IPS-15b (cell line): Measurements from ENCODE around the gene ASIC1.

ENCODE experiments used
- H3K27me3 ChIP-seq: one replicate; pipeline ENCODE4 v1.6.1; 2013; ENCODE audit warnings: low read length; ENCODE audit not compliant: control insufficient read depth, insufficient read depth
- H3K36me3 ChIP-seq: one replicate; pipeline ENCODE4 v1.6.1; 2013; ENCODE audit warnings: low read length; ENCODE audit not compliant: control insufficient read depth, insufficient read depth
- H3K4me1 ChIP-seq: one replicate; pipeline ENCODE4 v1.6.1; 2013; ENCODE audit warnings: mild to moderate bottlenecking, low read length; ENCODE audit not compliant: control insufficient read depth, insufficient read depth
- H3K4me3 ChIP-seq: one replicate; pipeline ENCODE4 v1.5.1; 2013; ENCODE audit warnings: low read depth, low read length
- H3K9ac ChIP-seq: one replicate; pipeline ENCODE4 v1.6.1; 2013; ENCODE audit warnings: low read depth, mild to moderate bottlenecking, low read length
- H3K9me3 ChIP-seq: one replicate; pipeline ENCODE4 v1.6.1; 2013; ENCODE audit warnings: mild to moderate bottlenecking, low read length; ENCODE audit not compliant: control insufficient read depth, insufficient read depth

The ASIC1 gene

DNA sequence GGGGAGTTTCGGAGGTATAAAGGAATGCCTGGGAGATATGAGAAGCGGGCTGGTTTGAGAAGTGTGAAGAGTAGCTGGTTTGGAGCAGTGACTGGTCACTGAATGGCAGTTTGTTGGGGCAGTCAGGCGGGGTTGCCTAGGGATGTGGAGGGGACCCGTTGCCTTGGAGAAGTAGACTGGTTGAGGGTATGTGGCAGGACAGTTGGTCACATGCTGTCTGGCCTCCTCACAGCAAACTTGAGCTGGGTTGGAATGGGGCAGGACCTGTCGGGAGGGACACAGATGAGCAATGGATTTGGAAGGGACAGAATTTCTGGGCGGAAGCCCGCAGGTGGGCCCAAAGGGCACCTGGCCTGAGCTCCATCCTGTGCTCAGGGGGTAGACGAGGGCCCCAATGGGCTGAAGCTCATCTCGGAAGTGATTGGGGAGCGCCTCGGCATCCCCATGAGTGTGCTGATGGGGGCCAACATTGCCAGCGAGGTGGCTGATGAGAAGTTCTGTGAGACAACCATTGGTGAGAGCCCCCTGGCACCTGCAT lies 48.6 kb downstream of the ASIC1 start:
- Histone ChIP-seq H3K4me3 (no peak overlapping the region), H3K9ac (no peak overlapping the region), H3K4me1 (peaks cover 20% of the 10 kb centered on the region), H3K9me3 (no peaks in the 10 kb centered on the region), H3K27me3 (no peaks in the 10 kb centered on the region), H3K36me3 (no peaks in the 10 kb centered on the region)

GRCh38 chr12:50106907-50107306 lies 49.5 kb downstream of the ASIC1 start:
- H3K36me3 ChIP-seq: no peaks in the 10 kb centered on the region
- no peaks in the 10 kb centered on the region for H3K27me3 ChIP-seq
- no peaks in the 10 kb centered on the region for H3K9me3 ChIP-seq
- no peak overlapping the region for H3K9ac ChIP-seq
- peaks cover 22% of the 10 kb centered on the region for H3K4me1 ChIP-seq
- no peak overlapping the region for H3K4me3 ChIP-seq

- Histone ChIP-seq H3K36me3 (no peaks in the 10 kb centered on the region), H3K4me1 (peaks cover 22% of the 10 kb centered on the region), H3K4me3 (no peak overlapping the region), H3K27me3 (no peaks in the 10 kb centered on the region), H3K9me3 (no peaks in the 10 kb centered on the region), H3K9ac (no peak overlapping the region)
These were observed 50.2 kb downstream of the ASIC1 start for GRCh38 chr12:50107416-50108268.

- no peak overlapping the region for H3K9ac ChIP-seq
- no peaks in the 10 kb centered on the region for H3K36me3 ChIP-seq
- H3K4me1 ChIP-seq: peaks cover 14% of the 10 kb centered on the region
- no peaks in the 10 kb centered on the region for H3K27me3 ChIP-seq
- H3K9me3 ChIP-seq: no peaks in the 10 kb centered on the region
- H3K4me3 ChIP-seq: no peak overlapping the region
These were observed 51.9 kb downstream of the ASIC1 start for GRCh38 chr12:50109319-50109718.

DNA sequence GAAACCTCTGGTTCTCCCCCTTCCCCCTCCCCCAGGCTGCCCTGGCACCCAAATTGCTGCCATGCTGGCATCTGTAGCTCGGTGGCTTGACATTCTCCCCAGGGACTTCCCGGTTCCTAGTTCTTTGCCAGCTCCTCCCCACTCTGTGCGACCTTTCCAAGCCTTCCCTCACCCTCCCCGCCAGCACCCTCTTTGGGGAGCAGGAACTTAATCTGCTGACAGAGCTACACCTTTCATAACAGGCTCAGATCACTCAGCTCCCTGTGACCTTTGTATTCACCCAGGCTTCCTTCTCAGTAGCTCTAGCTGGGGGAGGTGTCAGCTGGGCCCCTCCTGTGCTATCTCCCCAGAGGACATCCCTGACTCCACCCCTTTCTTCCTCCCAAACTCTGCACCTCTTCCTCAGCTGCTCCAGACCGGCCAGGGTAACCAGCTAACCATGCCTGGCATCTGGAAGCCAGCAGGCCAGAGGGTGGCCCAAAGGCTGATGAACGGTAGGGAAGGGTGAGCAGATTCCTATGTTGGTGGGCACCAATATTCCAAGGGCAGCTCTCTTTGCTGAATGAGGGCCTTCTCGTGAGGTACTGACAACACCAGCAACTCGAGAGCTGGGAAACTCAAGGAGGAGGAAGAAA lies 52.8 kb downstream of the ASIC1 start:
- Histone ChIP-seq H3K9me3 (no peaks in the 10 kb centered on the region), H3K4me1 (peaks cover 14% of the 10 kb centered on the region), H3K36me3 (no peaks in the 10 kb centered on the region), H3K9ac (peak overlapping the region; percentile 37), H3K27me3 (no peaks in the 10 kb centered on the region), H3K4me3 (peak overlapping the region; percentile 22)

GRCh38 chr12:50110762-50111351 lies 53.5 kb downstream of the ASIC1 start:
- H3K4me1 ChIP-seq: peaks cover 14% of the 10 kb centered on the region
- H3K36me3 ChIP-seq: peaks cover 4% of the 10 kb centered on the region
- H3K27me3 ChIP-seq: no peaks in the 10 kb centered on the region
- H3K4me3 ChIP-seq: peak overlapping the region; percentile 58
- H3K9me3 ChIP-seq: no peaks in the 10 kb centered on the region
- H3K9ac ChIP-seq: peak overlapping the region; percentile 37

- H3K36me3 ChIP-seq: peaks cover 4% of the 10 kb centered on the region
- no peaks in the 10 kb centered on the region for H3K27me3 ChIP-seq
- H3K4me1 ChIP-seq: peaks cover 14% of the 10 kb centered on the region
- peak overlapping the region; percentile 37 for H3K9ac ChIP-seq
- H3K9me3 ChIP-seq: no peaks in the 10 kb centered on the region
- peak overlapping the region; percentile 58 for H3K4me3 ChIP-seq
These were observed 53.9 kb downstream of the ASIC1 start for GRCh38 chr12:50111395-50111692.

DNA sequence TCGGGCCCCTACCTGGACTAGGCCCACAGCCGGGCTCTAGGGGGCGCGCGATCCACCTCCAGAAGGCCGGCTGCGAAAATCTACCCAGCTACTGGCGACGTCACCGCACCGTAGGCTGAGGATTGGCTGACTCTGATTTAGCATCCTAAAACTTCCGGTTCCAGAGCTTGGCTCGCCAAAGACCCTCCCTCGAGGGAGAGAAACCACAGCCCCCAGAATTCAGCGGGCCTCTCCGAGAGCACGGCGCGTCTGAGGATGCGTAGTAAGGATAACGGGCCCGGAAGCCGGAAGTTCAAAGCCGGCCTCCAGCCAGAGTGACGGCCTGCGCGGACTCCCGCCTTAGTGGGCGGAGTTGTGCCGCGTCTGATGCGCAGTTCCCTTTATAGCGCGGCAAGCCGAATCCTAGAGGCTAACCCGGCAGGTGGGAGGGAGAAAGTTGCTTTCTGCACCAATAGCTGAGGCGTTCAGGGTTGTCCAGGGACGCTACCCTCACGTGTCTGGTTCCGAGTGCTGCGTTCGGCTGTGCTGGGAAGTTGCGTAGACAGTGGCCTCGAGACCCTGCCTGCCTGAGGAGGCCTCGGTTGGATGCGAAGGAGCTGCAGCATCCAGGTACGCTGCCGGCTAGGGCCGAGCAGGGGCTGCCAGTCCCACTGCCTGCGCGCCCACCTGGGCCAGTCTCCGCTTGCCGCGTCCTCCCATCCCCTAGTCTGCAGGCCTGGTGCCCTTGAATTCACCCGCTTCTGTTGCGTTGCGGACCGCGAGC lies 54.5 kb downstream of the ASIC1 start, which contains the start of gene COX14:
Gene COX14, plus strand, starts transcription at position 544 of the 763 bp plus-strand sequence. CDS start 7,808 bp downstream, outside the sequence.
- Histone ChIP-seq H3K9me3 (no peaks in the 10 kb centered on the region), H3K36me3 (peaks cover 4% of the 10 kb centered on the region), H3K4me3 (peak within 1 kb of the TSS; percentile 97), H3K9ac (peak within 1 kb of the TSS; percentile 90), H3K4me1 (peaks cover 14% of the 10 kb centered on the region), H3K27me3 (no peaks in the 10 kb centered on the region)

GRCh38 chr12:50112456-50113218 lies 55.2 kb downstream of the ASIC1 start:
- H3K4me3 ChIP-seq: peak overlapping the region; percentile 97
- no peaks in the 10 kb centered on the region for H3K27me3 ChIP-seq
- peak overlapping the region; percentile 90 for H3K9ac ChIP-seq
- peaks cover 14% of the 10 kb centered on the region for H3K4me1 ChIP-seq
- peaks cover 4% of the 10 kb centered on the region for H3K36me3 ChIP-seq
- no peaks in the 10 kb centered on the region for H3K9me3 ChIP-seq

- Histone ChIP-seq H3K9me3 (no peaks in the 10 kb centered on the region), H3K4me1 (no peaks in the 10 kb centered on the region), H3K36me3 (peaks cover 6% of the 10 kb centered on the region), H3K9ac (no peak overlapping the region), H3K4me3 (no peak overlapping the region), H3K27me3 (no peaks in the 10 kb centered on the region)
These were observed 59.7 kb downstream of the ASIC1 start for GRCh38 chr12:50117057-50117622.
